ENCODE results near the gene PDZD2.

Gene PDZD2

GRCh38 chr5:31623249-31623648 lies 15.7 kb upstream of the PDZD2 start:
- no peak for DNase-seq (ENCODE audit: low read depth)
- no peak for TF ChIP-seq CTCF (IDR thresholded peaks at IDR 0.05; ENCODE audit: control insufficient read depth, extremely low read depth, insufficient read depth)
- no peak overlapping the region for H3K4me3 ChIP-seq (ENCODE audit: low read depth, low read length)

- no peak for TF ChIP-seq CTCF (IDR thresholded peaks at IDR 0.05; ENCODE audit: control insufficient read depth, extremely low read depth, insufficient read depth)
- no peak for DNase-seq (ENCODE audit: low read depth)
- H3K4me3 ChIP-seq (ENCODE audit: low read depth, low read length) = no peak overlapping the region
Observed at GRCh38 chr5:31625394-31625793, 13.5 kb upstream of the PDZD2 start.

- no peak overlapping the region for H3K4me3 ChIP-seq (ENCODE audit: low read depth, low read length)
- TF ChIP-seq CTCF (IDR thresholded peaks at IDR 0.05; ENCODE audit: control insufficient read depth, extremely low read depth, insufficient read depth) = no peak
- DNase-seq (ENCODE audit: low read depth) = peak; percentile 85
Observed at GRCh38 chr5:31626156-31626555, 12.8 kb upstream of the PDZD2 start.

- DNase-seq (ENCODE audit: low read depth) = no peak
- no peak for TF ChIP-seq CTCF (IDR thresholded peaks at IDR 0.05; ENCODE audit: control insufficient read depth, extremely low read depth, insufficient read depth)
Observed at GRCh38 chr5:31626604-31627234, 12.2 kb upstream of the PDZD2 start.

GRCh38 chr5:31630931-31631330 lies 8.0 kb upstream of the PDZD2 start:
- no peak for DNase-seq (ENCODE audit: low read depth)
- no peak for TF ChIP-seq CTCF (IDR thresholded peaks at IDR 0.05; ENCODE audit: control insufficient read depth, extremely low read depth, insufficient read depth)
- H3K4me3 ChIP-seq (ENCODE audit: low read depth, low read length) = no peak overlapping the region

More at GRCh38 chr5:31626604-31627234, 12.2 kb upstream of the PDZD2 start:
- H3K4me3 ChIP-seq (ENCODE audit: low read depth, low read length) = no peak overlapping the region

GRCh38 chr5:31632460-31632859 lies 6.5 kb upstream of the PDZD2 start:
- H3K4me3 ChIP-seq (ENCODE audit: low read depth, low read length) = no peak overlapping the region
- DNase-seq (ENCODE audit: low read depth) = no peak
- no peak for TF ChIP-seq CTCF (IDR thresholded peaks at IDR 0.05; ENCODE audit: control insufficient read depth, extremely low read depth, insufficient read depth)

- DNase-seq (ENCODE audit: low read depth) = no peak
- no peak overlapping the region for H3K4me3 ChIP-seq (ENCODE audit: low read depth, low read length)
- no peak for TF ChIP-seq CTCF (IDR thresholded peaks at IDR 0.05; ENCODE audit: control insufficient read depth, extremely low read depth, insufficient read depth)
Observed at GRCh38 chr5:31635446-31635845, 3.5 kb upstream of the PDZD2 start.
